GM12878 (cell line): ENCODE results near the gene METTL3. TPM values are rescaled to one million over a fixed set of nuclear protein-coding genes. Genes with fewer than 3 reads are reported as not detected.

Experiments
- ATAC-seq: fragments of 200-7000 bp; cut with Tn5 transposase; 3 replicates; pipeline ENCODE4 v1.9.1; 2020; ENCODE audit warnings: mild to moderate bottlenecking, moderate library complexity
- BruUV-seq: library from RNA; stranded (reverse); fragments of 400-500 nt; replicated peaks from 2 replicates; lab custom pipeline; 2021; lab: Mats Ljungman, UMichigan
- CTCF ChIA-PET: fragments of 300-600 bp; sonication (Branson Sonifier 250); formaldehyde crosslinking; extraction: SDS; loops from one replicate; lab custom pipeline; 2021; ENCODE audit warnings: inconsistent platforms; lab: Yijun Ruan, JAX
- POLR2A ChIA-PET: fragments of 350-600 bp; formaldehyde crosslinking; extraction: SDS; loops from one replicate; lab custom pipeline; 2021; ENCODE audit warnings: inconsistent platforms; lab: Charles Lee
- RAD21 ChIA-PET: fragments of 300-600 bp; sonication (Branson Sonifier 250); formaldehyde crosslinking; loops from one replicate; lab custom pipeline; 2023; ENCODE audit warnings: antibody characterized with exemption; ENCODE audit not compliant: unreplicated experiment; lab: Charles Lee
- SMC1A ChIA-PET: fragments of 300-600 bp; sonication (Branson Sonifier 250); formaldehyde crosslinking; loops from one replicate; lab custom pipeline; 2023; ENCODE audit not compliant: unreplicated experiment, uncharacterized antibody; lab: Charles Lee
- DNase-seq: peaks from one replicate; pipeline ENCODE4 v3.0.0-alpha.2; 2011; ENCODE audit warnings: low read depth, low spot score
- FAIRE-seq: peaks from 3 replicates; lab custom pipeline; 2011; peaks lifted over from hg19 to GRCh38; lab: Jason Lieb, UNC
- H2AFZ ChIP-seq: 2 replicates; pipeline ENCODE4 v1.6.0; 2011; ENCODE audit warnings: low read depth, low read length, control low read depth; ENCODE audit not compliant: control insufficient read depth
- H3K27ac ChIP-seq: 2 replicates; pipeline ENCODE4 v1.5.1; 2011; ENCODE audit warnings: control low read depth; ENCODE audit not compliant: control insufficient read depth, insufficient read depth
- H3K27me3 ChIP-seq, 2 experiments: replicated peaks in 1 of 2; 2 replicates each; pipeline versions ENCODE4 v1.6.0 to v1.6.1; 2011; ENCODE audit warnings: low read length in 1 of 2; ENCODE audit not compliant: control insufficient read depth in 2 of 2, insufficient read depth in 2 of 2
- H3K36me3 ChIP-seq, 2 experiments: 2 replicates each; pipeline ENCODE4 v1.5.1; 2011; ENCODE audit warnings: low read length in 1 of 2; ENCODE audit not compliant: control insufficient read depth in 2 of 2, insufficient read depth in 2 of 2
- H3K4me1 ChIP-seq: 2 replicates; pipeline ENCODE4 v1.6.1; 2011; ENCODE audit warnings: mild to moderate bottlenecking, low read length, moderate library complexity, mixed read lengths; ENCODE audit not compliant: control insufficient read depth, insufficient read depth
- H3K4me2 ChIP-seq: 2 replicates; pipeline ENCODE4 v1.6.0; 2011; ENCODE audit warnings: control low read depth; ENCODE audit not compliant: control insufficient read depth, insufficient read depth
- H3K4me3 ChIP-seq: fragments of 200-600 bp; sonication (generic); 2 replicates; pipeline ENCODE4 v1.5.1; 2016
- H3K79me2 ChIP-seq: 2 replicates; pipeline ENCODE4 v1.6.0; 2011; ENCODE audit warnings: low read length; ENCODE audit not compliant: control insufficient read depth, insufficient read depth
- H3K9ac ChIP-seq: 2 replicates; pipeline ENCODE4 v1.8.0; 2011; ENCODE audit warnings: low read length, control low read depth, mixed read lengths; ENCODE audit not compliant: control insufficient read depth, insufficient read depth
- H3K9me3 ChIP-seq: replicated peaks from 3 replicates; pipeline ENCODE4 v1.5.1; 2011; ENCODE audit warnings: mild to moderate bottlenecking, low read length; ENCODE audit not compliant: control insufficient read depth, insufficient read depth
- H4K20me1 ChIP-seq: 2 replicates; pipeline ENCODE4 v1.6.0; 2011; ENCODE audit not compliant: control insufficient read depth, insufficient read depth
- CEBPB ChIP-seq, 2 experiments: fragments of 150-350 bp in 1 of 2; IDR thresholded peaks; 2 replicates each; pipeline ENCODE4 v1.6.1; 2012 to 2014; ENCODE audit warnings: low read depth in 2 of 2, low read length in 2 of 2, borderline replicate concordance in 1 of 2, inconsistent platforms in 1 of 2
- EZH2 ChIP-seq: IDR thresholded peaks from 2 replicates; pipeline ENCODE4 v1.6.1; 2012; ENCODE audit warnings: low read depth, mild to moderate bottlenecking, control low read depth, inconsistent platforms, low read length, borderline replicate concordance; ENCODE audit not compliant: control insufficient read depth
- HCFC1 ChIP-seq: fragments of 150-350 bp; IDR thresholded peaks from 2 replicates; pipeline ENCODE4 v1.6.1; 2014; ENCODE audit warnings: low read length
- HDGF ChIP-seq: fragments of 450-650 bp; IDR thresholded peaks from 2 replicates; pipeline ENCODE4 v1.6.1; 2016; ENCODE audit warnings: antibody characterized with exemption
- NR2C2 ChIP-seq: IDR thresholded peaks from 2 replicates; pipeline ENCODE4 v1.6.1; 2011; ENCODE audit warnings: borderline replicate concordance, low read depth; ENCODE audit not compliant: control insufficient read depth, insufficient read length
- NR2F1 ChIP-seq: fragments of 450-650 bp; conservative IDR thresholded peaks from 2 replicates; pipeline ENCODE4 v1.6.1; 2017; ENCODE audit warnings: mild to moderate bottlenecking
- PML ChIP-seq: IDR thresholded peaks from 2 replicates; pipeline ENCODE4 v1.6.1; 2012; ENCODE audit warnings: low read length, inconsistent platforms
- RAD51 ChIP-seq: fragments of 450-650 bp; IDR thresholded peaks from 2 replicates; pipeline ENCODE4 v1.6.1; 2016; ENCODE audit warnings: moderate library complexity, mild to moderate bottlenecking, inconsistent platforms
- SPI1 ChIP-seq: IDR thresholded peaks from 2 replicates; pipeline ENCODE4 v1.6.1; 2011; ENCODE audit warnings: low read depth, mild to moderate bottlenecking, low read length, moderate library complexity, borderline replicate concordance; ENCODE audit not compliant: insufficient read depth
- TCF7 ChIP-seq: IDR thresholded peaks from 2 replicates; pipeline ENCODE4 v1.6.1; 2014; ENCODE audit warnings: antibody characterized with exemption, borderline replicate concordance
- ZNF274 ChIP-seq: IDR thresholded peaks from one replicate; pipeline ENCODE4 v1.8.0; 2011; ENCODE audit not compliant: insufficient read length, insufficient read depth
- WGBS: methylation state at CpG from one replicate; pipeline ENCODE4 v1.1.6; 2016; ENCODE audit warnings: low lambda C conversion rate; ENCODE audit not compliant: insufficient replicate concordance, insufficient coverage; ENCODE audit errors: missing lambda C conversion rate; 5-methylcytosine and 5-hydroxymethylcytosine counted together
- in situ Hi-C: fragments of 300-500 bp; cut with MboI; formaldehyde crosslinking; loops from 9 replicates; pipeline ENCODE4 v1.14.3; 2018; ENCODE audit warnings: mixed read lengths
- intact Hi-C: fragments of 100-400 bp; cut with micrococcal nuclease; formaldehyde crosslinking; loops from one replicate; pipeline ENCODE4 v1.14.2; 2022; ENCODE audit not compliant: unreplicated experiment
- polyA plus RNA-seq, 11 experiments: library from polyadenylated mRNA; depleted of rRNA in 4 of 11; unstranded in 6 of 11; stranded (reverse) in 5 of 11; fragments of >200 nt; fragmentation: Nextera tagmentation in 4 of 11; fragmentation: Illumina TruSeq in 1 of 11; extraction: Ambion mirVana in 4 of 11; extraction: Trizol in 1 of 11; gene quantifications; 1 replicate in 1 of 11; 2 replicates in 10 of 11; pipeline versions ENCODE4 v1.2.1 to v1.2.3, GENCODE V29; 2011 to 2016; ENCODE audit warnings: inconsistent platforms in 2 of 11, missing spikeins in 2 of 11, low read depth in 1 of 11
- total RNA-seq, 4 experiments: library from RNA; depleted of rRNA in 3 of 4; stranded (reverse); fragments of >200 nt in 3 of 4; fragmentation: Illumina TruSeq in 1 of 4; extraction: Trizol in 1 of 4; gene quantifications; 2 replicates each; pipeline versions ENCODE4 v1.2.1 to v1.2.3, GENCODE V29; 2013 to 2021
- TF ChIP-seq, protein P1 (sequence below): IDR thresholded peaks from 2 replicates; pipeline ENCODE4 v1.6.1; 2012; ENCODE audit warnings: low read depth, low read length, improper control_type of control experiment

METTL3 gene
- total and polyA plus RNA-seq, 10 of the 15 experiments (the other 5 are each of a cell fraction or from before 2014, with no cell fraction given) = 32.8 to 165 (median 65.5) TPM

GRCh38 chr14:21543521-21543960, 32.4 kb upstream of the METTL3 start:
- Histone ChIP-seq H3K36me3 (no peaks in the 10 kb centered on the region), H3K4me3 (no peak overlapping the region), H3K9me3 (no peaks in the 10 kb centered on the region), H3K79me2 (no peaks in the 10 kb centered on the region), H2AFZ (no peak overlapping the region), H4K20me1 (no peaks in the 10 kb centered on the region), H3K9ac (no peak overlapping the region), H3K27ac (no peak overlapping the region), H3K4me1 (no peaks in the 10 kb centered on the region), H3K4me2 (no peak overlapping the region), H3K27me3 (peaks cover 0 to under 1% of the 10 kb centered on the region in 2 experiments; a peak in 2 of 4 replicates)
- DNase-seq (no peak), ATAC-seq (no peak), FAIRE-seq (no peak)
- ChIA-PET SMC1A (interaction anchor here (1.2 to 1.6 kb wide), 2 partner anchors 45 to 48 kb away, joined by 3 to 11 read pairs; no protein-coding TSS in a partner anchor), RAD21 (interaction anchor here (0.8 to 1.0 kb wide), 2 partner anchors 15 to 45 kb away, joined by 3 read pairs; no protein-coding TSS in a partner anchor), CTCF (interaction anchor here (2.6 kb wide), 1 partner anchor 45 kb away, joined by 16 read pairs; no protein-coding TSS in a partner anchor), POLR2A (no interaction called here)
- WGBS = 39% methylated on average over 7 of the region's 7 CpGs
- BruUV-seq = no TSS peak
- no peak for TF ChIP-seq PML
- TF ChIP-seq NR2F1 = no peak
- TF ChIP-seq EZH2 = no peak
- TF ChIP-seq TCF7 = no peak
- TF ChIP-seq HDGF = no peak
- no peak for TF ChIP-seq NR2C2
- no peak for TF ChIP-seq SPI1
- TF ChIP-seq, protein P1, sequence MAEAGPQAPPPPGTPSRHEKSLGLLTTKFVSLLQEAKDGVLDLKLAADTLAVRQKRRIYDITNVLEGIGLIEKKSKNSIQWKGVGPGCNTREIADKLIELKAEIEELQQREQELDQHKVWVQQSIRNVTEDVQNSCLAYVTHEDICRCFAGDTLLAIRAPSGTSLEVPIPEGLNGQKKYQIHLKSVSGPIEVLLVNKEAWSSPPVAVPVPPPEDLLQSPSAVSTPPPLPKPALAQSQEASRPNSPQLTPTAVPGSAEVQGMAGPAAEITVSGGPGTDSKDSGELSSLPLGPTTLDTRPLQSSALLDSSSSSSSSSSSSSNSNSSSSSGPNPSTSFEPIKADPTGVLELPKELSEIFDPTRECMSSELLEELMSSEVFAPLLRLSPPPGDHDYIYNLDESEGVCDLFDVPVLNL = no peak
- TF ChIP-seq CEBPB (IDR thresholded peaks at IDR 0.05; ENCODE audit: borderline replicate concordance in 1 of 2, low read depth in 2 of 2, low read length in 2 of 2) = no peak
- TF ChIP-seq ZNF274 = no peak
- no peak for TF ChIP-seq RAD51
- no peak for TF ChIP-seq HCFC1
- intact Hi-C loops (no loop called here), in situ Hi-C loops (no loop called here)
